ENCODE measurements around the gene HFM1. TPM values are rescaled to one million over a fixed set of nuclear protein-coding genes. Genes with fewer than 3 reads are reported as not detected.
A peak's percentile ranks its signal among the peaks of the same experiment; 100 is the strongest.

Gene HFM1
- polyA plus RNA-seq, 4 donors = 5.1 to 8.4 (median 7.9) TPM

DNA sequence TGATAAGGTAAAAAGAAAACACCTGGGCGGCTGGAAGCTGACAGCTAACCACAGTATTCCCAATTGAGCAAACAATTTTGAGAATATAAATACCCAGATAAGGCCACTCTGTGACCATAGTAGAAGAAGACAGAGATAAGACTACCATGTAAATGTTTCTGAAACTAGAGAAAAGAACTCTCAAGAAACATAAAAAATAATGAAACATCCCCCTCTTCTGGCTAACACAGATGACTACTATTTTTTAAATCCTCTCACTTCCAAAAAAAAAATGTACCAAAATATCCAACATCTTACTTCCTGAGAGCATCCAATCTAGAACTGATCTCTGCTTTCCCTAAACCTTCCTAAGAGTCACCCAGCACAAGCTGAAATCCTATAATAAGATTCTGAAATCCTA lies 125.9 kb downstream of the HFM1 start:
- DNase-seq (ENCODE audit: low read depth in 4 of 4, low spot score in 2 of 4) = peak in 2 of 4 donors; percentile 4 to 25

DNA sequence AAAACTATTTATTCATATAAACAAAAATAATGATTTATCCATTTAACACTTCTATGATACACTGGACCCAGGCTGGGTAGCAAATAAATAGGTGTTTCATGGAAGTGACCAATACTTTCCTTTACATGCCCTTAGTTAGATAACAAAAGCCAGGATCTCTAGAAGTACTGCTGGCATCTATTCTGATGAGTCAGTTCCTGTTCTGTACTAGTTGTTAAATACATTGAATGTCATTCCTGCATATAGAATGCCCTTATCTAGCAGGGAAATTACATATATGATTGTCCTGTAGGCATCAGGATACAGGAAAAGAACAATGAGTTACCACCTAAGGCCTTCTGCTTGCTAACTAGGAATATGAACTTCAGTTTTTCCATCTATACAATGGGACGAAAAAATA lies 130.8 kb downstream of the HFM1 start:
- no peak for DNase-seq (ENCODE audit: low read depth in 4 of 4, low spot score in 2 of 4)

GRCh38 chr1:91261655-91262054 lies 143.0 kb downstream of the HFM1 start:
- DNase-seq (ENCODE audit: low read depth in 4 of 4, low spot score in 2 of 4) = no peak

- DNase-seq (ENCODE audit: low read depth in 4 of 4, low spot score in 2 of 4) = no peak
Observed at GRCh38 chr1:91245435-91245834, 159.2 kb downstream of the HFM1 start.

DNA sequence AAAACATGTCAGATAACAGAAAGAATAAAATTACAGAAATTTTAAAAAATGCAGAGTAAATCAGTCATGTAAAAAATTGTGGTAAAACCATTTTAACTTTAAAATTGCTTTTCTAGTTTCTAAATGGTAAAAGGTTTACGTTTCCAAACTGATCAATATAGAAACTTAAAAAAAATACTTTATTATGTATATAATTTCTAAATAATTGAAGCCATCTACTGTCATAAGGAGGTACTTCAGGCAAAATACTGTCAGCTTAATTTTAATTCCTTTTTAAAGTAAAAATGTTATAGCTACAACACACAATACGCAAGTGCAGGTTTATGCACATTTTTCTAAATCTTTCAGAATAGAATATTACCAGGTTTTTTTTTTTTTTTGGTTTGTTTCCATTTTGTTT lies 159.9 kb downstream of the HFM1 start:
- DNase-seq (ENCODE audit: low read depth in 4 of 4, low spot score in 2 of 4) = no peak

DNA sequence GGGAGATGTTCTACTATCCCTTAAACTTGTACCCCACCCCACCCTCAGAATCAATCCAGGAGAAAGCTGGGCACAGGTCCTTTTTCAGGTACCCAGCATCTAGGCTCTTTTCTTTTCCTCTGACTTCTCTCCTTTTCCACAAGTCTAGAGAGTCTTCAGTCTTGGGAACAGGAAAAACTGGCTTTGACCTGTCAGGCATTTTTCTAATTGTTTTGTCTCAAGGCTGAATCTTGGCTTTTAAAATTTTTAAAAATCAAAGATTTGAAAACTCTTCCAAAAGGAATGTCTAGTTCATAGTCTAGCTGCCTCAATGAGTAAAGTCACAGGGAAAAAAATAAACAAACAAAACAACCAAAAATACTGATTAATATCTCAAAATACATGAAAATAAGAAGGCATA lies 161.5 kb downstream of the HFM1 start:
- no peak for DNase-seq (ENCODE audit: low read depth in 4 of 4, low spot score in 2 of 4)

- DNase-seq (ENCODE audit: low read depth in 4 of 4, low spot score in 2 of 4) = no peak
Observed at GRCh38 chr1:91234181-91234580, 170.5 kb downstream of the HFM1 start.

- DNase-seq (ENCODE audit: low read depth in 4 of 4, low spot score in 2 of 4) = no peak
Observed at GRCh38 chr1:91226741-91227140, 177.9 kb downstream of the HFM1 start.

GRCh38 chr1:91224878-91225277 lies 179.8 kb downstream of the HFM1 start:
- no peak for DNase-seq (ENCODE audit: low read depth in 4 of 4, low spot score in 2 of 4)

- no peak for DNase-seq (ENCODE audit: low read depth in 4 of 4, low spot score in 2 of 4)
Observed at GRCh38 chr1:91221017-91221416, 183.6 kb downstream of the HFM1 start.

- DNase-seq (ENCODE audit: low read depth in 4 of 4, low spot score in 2 of 4) = no peak
Observed at GRCh38 chr1:91217911-91218310, 186.7 kb downstream of the HFM1 start.

Other genes starting within 250 kb of the HFM1 start
- gene CDC7, start 96.0 kb upstream of the HFM1 start, polyA plus RNA-seq (ENCODE audit: insufficient read length in 4 of 4) = 10 to 100 TPM; 22.5 to 34.0 (median 27.5) TPM